CD8-positive, alpha-beta memory T cell (primary cell): Measurements from ENCODE around the gene ZNF214. TPM values are rescaled to one million over a fixed set of nuclear protein-coding genes. Genes with fewer than 3 reads are reported as not detected.

Experiments
- CTCF ChIA-PET: fragments of 350-600 bp; sonication (Branson Sonifier 250); formaldehyde crosslinking; loops from one replicate; lab custom pipeline; 2021; ENCODE audit warnings: antibody characterized with exemption; lab: Charles Lee
- POLR2A ChIA-PET: fragments of 350-600 bp; sonication (Branson Sonifier 250); formaldehyde crosslinking; loops from one replicate; lab custom pipeline; 2021; ENCODE audit warnings: antibody characterized with exemption; lab: Charles Lee
- DNase-seq, 5 donors: peaks; one replicate each; pipeline versions ENCODE4 v3.0.0 to v3.0.0-alpha.2; 2020 to 2022; ENCODE audit warnings: mixed read lengths in 1 of 5
- H3K27ac ChIP-seq: one replicate; pipeline ENCODE4 v1.7.0; 2013; ENCODE audit warnings: low read depth, mild to moderate bottlenecking, low read length, moderate library complexity
- H3K27me3 ChIP-seq: 2 replicates; pipeline ENCODE4 v1.7.0; 2013; ENCODE audit warnings: low read length, mild to moderate bottlenecking; ENCODE audit not compliant: insufficient read depth, poor library complexity, severe bottlenecking
- H3K36me3 ChIP-seq: 2 replicates; pipeline ENCODE4 v1.7.0; 2013; ENCODE audit warnings: mild to moderate bottlenecking, low read length, moderate library complexity; ENCODE audit not compliant: insufficient read depth
- H3K4me1 ChIP-seq: 2 replicates; pipeline ENCODE4 v1.7.0; 2013; ENCODE audit warnings: mild to moderate bottlenecking, low read length, moderate library complexity; ENCODE audit not compliant: insufficient read depth
- H3K4me3 ChIP-seq: 2 replicates; pipeline ENCODE4 v1.7.0; 2013; ENCODE audit warnings: mild to moderate bottlenecking, low read length
- H3K9me3 ChIP-seq: 2 replicates; pipeline ENCODE4 v1.7.0; 2013; ENCODE audit warnings: mild to moderate bottlenecking, low read length
- H3K27ac Mint-ChIP-seq, 8 donors: one replicate each; pipeline ENCODE4 v1.8.0; 2020 to 2021; ENCODE audit warnings: mixed read lengths in 8 of 8, mild to moderate bottlenecking in 6 of 8, inconsistent platforms in 3 of 8, moderate library complexity in 3 of 8
- H3K27me3 Mint-ChIP-seq, 2 donors: one replicate each; pipeline ENCODE4 v1.8.0; 2020 to 2021; ENCODE audit warnings: mixed read lengths in 2 of 2, mild to moderate bottlenecking in 1 of 2, moderate library complexity in 1 of 2
- H3K36me3 Mint-ChIP-seq, 3 donors: one replicate each; pipeline ENCODE4 v1.8.0; 2020 to 2021; ENCODE audit warnings: mixed read lengths in 3 of 3, inconsistent platforms in 1 of 3, mild to moderate bottlenecking in 1 of 3
- H3K4me1 Mint-ChIP-seq, 3 donors: one replicate each; pipeline ENCODE4 v1.8.0; 2020 to 2021; ENCODE audit warnings: mixed read lengths in 3 of 3, inconsistent platforms in 1 of 3, mild to moderate bottlenecking in 1 of 3
- H3K4me3 Mint-ChIP-seq, 7 donors: one replicate each; pipeline ENCODE4 v1.8.0; 2020 to 2021; ENCODE audit warnings: mixed read lengths in 7 of 7, mild to moderate bottlenecking in 6 of 7, moderate library complexity in 4 of 7, inconsistent platforms in 2 of 7
- H3K9me3 Mint-ChIP-seq, 5 donors: one replicate each; pipeline ENCODE4 v1.8.0; 2020 to 2022; ENCODE audit warnings: mixed read lengths in 5 of 5, mild to moderate bottlenecking in 3 of 5, moderate library complexity in 2 of 5, inconsistent platforms in 1 of 5
- polyA plus RNA-seq: library from polyadenylated mRNA; unstranded; fragments of 300-500 nt; fragmentation: Illumina TruSeq; gene quantifications from one replicate; pipeline ENCODE4 v1.2.3, GENCODE V29; 2021
- total RNA-seq, 2 experiments: library from RNA; stranded (reverse); gene quantifications; one replicate each; pipeline ENCODE4 v1.2.3, GENCODE V29; 2021

Gene ZNF214
- total and polyA plus RNA-seq, 3 experiments from 2014 or later = not detected

- no peak overlapping the region for H3K4me3 Mint-ChIP-seq
- H3K27ac Mint-ChIP-seq = no peak overlapping the region
- no peak overlapping the region for H3K4me3 ChIP-seq
- H3K9me3 ChIP-seq = no peaks in the 10 kb centered on the region
- POLR2A ChIA-PET = no interaction called here
- no peaks in the 10 kb centered on the region for H3K4me1 Mint-ChIP-seq
- no peaks in the 10 kb centered on the region for H3K36me3 ChIP-seq
- no peak overlapping the region for H3K27ac ChIP-seq
- H3K27me3 ChIP-seq = no peaks in the 10 kb centered on the region
- peaks cover 0 to 5% of the 10 kb centered on the region in 2 donors for H3K27me3 Mint-ChIP-seq
- no peak for DNase-seq
- CTCF ChIA-PET = no interaction called here
- H3K36me3 Mint-ChIP-seq = no peaks in the 10 kb centered on the region
- no peaks in the 10 kb centered on the region for H3K4me1 ChIP-seq
- no peaks in the 10 kb centered on the region for H3K9me3 Mint-ChIP-seq
Measured at GRCh38 chr11:7032692-7033091, 12.5 kb upstream of the ZNF214 start.

GRCh38 chr11:7031471-7031871 lies 11.3 kb upstream of the ZNF214 start:
- no peaks in the 10 kb centered on the region for H3K27me3 ChIP-seq
- no peak overlapping the region for H3K4me3 ChIP-seq
- H3K4me3 Mint-ChIP-seq = no peak overlapping the region
- H3K27me3 Mint-ChIP-seq = peaks cover 0 to 5% of the 10 kb centered on the region in 2 donors
- H3K9me3 ChIP-seq = no peaks in the 10 kb centered on the region
- no peaks in the 10 kb centered on the region for H3K4me1 Mint-ChIP-seq
- DNase-seq = no peak
- no peaks in the 10 kb centered on the region for H3K36me3 ChIP-seq
- no peaks in the 10 kb centered on the region for H3K36me3 Mint-ChIP-seq
- no peaks in the 10 kb centered on the region for H3K4me1 ChIP-seq
- H3K9me3 Mint-ChIP-seq = no peaks in the 10 kb centered on the region
- CTCF ChIA-PET = no interaction called here
- H3K27ac Mint-ChIP-seq = no peak overlapping the region
- POLR2A ChIA-PET = no interaction called here
- H3K27ac ChIP-seq = no peak overlapping the region

GRCh38 chr11:7030836-7031235 lies 10.7 kb upstream of the ZNF214 start:
- H3K27me3 ChIP-seq = no peaks in the 10 kb centered on the region
- ChIA-PET POLR2A (no interaction called here), CTCF (no interaction called here)
- H3K9me3 Mint-ChIP-seq = no peaks in the 10 kb centered on the region
- H3K4me1 Mint-ChIP-seq = no peaks in the 10 kb centered on the region
- no peak for DNase-seq
- H3K27ac Mint-ChIP-seq = no peak overlapping the region
- no peaks in the 10 kb centered on the region for H3K36me3 ChIP-seq
- no peaks in the 10 kb centered on the region for H3K9me3 ChIP-seq
- no peaks in the 10 kb centered on the region for H3K4me1 ChIP-seq
- H3K27ac ChIP-seq = no peak overlapping the region
- H3K27me3 Mint-ChIP-seq = peaks cover 1 to 5% of the 10 kb centered on the region in 2 donors
- no peak overlapping the region for H3K4me3 Mint-ChIP-seq
- no peak overlapping the region for H3K4me3 ChIP-seq
- H3K36me3 Mint-ChIP-seq = no peaks in the 10 kb centered on the region

GRCh38 chr11:7028141-7028540 lies 8.0 kb upstream of the ZNF214 start:
- no peaks in the 10 kb centered on the region for H3K9me3 ChIP-seq
- Mint-ChIP-seq H3K27ac (no peak overlapping the region), H3K27me3 (peaks cover 5 to 6% of the 10 kb centered on the region in 2 donors), H3K9me3 (no peaks in the 10 kb centered on the region), H3K4me3 (no peak overlapping the region), H3K4me1 (no peaks in the 10 kb centered on the region), H3K36me3 (no peaks in the 10 kb centered on the region)
- DNase-seq = no peak
- H3K36me3 ChIP-seq = no peaks in the 10 kb centered on the region
- H3K4me1 ChIP-seq = no peaks in the 10 kb centered on the region
- H3K27ac ChIP-seq = no peak overlapping the region
- POLR2A ChIA-PET = no interaction called here
- CTCF ChIA-PET = no interaction called here
- H3K4me3 ChIP-seq = no peak overlapping the region
- H3K27me3 ChIP-seq = no peaks in the 10 kb centered on the region

DNA sequence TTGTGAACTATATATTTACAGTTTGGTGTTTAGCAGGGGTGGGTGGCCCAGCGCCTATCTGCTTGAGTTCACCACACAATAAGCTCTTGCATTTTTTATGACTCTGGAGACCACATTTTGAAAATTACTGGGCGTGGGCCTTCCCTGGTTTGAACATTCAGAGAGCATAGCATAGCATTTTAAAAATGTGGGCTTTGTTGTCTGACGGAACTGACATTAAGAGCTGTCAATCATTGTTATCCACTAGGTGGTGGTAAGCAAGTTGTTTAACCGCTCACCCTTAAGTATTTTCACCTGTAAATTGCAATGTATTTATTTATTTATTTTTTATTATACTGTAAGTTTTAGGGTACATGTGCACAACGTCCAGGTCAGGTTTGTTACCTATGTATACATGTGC lies 1.2 kb upstream of the ZNF214 start:
- ChIA-PET CTCF (no interaction called here), POLR2A (no interaction called here)
- no peak overlapping the region for H3K4me3 ChIP-seq
- Mint-ChIP-seq H3K27me3 (peaks cover 32 to 37% of the 10 kb centered on the region in 2 donors), H3K9me3 (peaks cover 0 to 5% (median 2%) of the 10 kb centered on the region in 5 donors), H3K4me3 (no peak overlapping the region), H3K4me1 (peaks cover 0 to 8% (median 0%) of the 10 kb centered on the region in 3 donors), H3K36me3 (no peaks in the 10 kb centered on the region), H3K27ac (no peak overlapping the region)
- H3K4me1 ChIP-seq = no peaks in the 10 kb centered on the region
- H3K27ac ChIP-seq = no peak overlapping the region
- DNase-seq = no peak
- no peaks in the 10 kb centered on the region for H3K27me3 ChIP-seq
- H3K9me3 ChIP-seq = no peaks in the 10 kb centered on the region
- no peaks in the 10 kb centered on the region for H3K36me3 ChIP-seq

DNA sequence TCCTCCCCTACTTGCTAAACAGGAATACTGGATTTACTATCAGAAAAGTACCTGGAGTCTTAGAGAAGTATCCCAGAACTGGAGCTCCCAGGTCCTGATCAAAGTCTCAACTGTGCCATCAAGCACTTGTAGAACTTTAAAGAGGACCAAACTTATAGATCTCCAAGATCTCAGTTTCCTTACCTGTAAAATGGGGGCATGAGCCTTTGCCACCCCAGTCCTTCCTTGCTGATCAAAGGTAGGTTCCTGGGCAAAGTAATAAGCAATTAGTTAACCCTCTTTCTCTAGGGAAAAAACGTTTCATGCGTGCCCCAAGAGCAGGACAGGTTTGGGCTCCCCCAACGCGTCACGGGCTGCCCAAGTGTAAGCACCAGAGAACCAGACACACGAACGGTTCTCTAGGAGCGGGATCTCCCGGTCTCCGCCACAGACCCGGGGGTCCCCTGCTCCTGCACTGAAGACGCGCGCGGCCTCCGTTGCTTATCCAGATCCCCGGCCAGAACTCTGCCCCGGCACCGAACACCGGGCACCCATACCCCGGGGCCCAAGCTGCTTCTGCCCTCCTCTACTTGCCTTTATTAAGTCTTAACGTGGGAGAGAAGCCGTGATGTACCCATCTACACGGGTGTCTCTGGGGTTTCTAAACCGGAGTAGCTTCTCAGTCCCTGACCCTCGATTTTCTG lies 505 bp downstream of the ZNF214 start:
- Histone ChIP-seq H3K27me3 (no peaks in the 10 kb centered on the region), H3K9me3 (no peaks in the 10 kb centered on the region), H3K36me3 (no peaks in the 10 kb centered on the region), H3K4me3 (no peak overlapping the region), H3K27ac (no peak overlapping the region), H3K4me1 (no peaks in the 10 kb centered on the region)
- Mint-ChIP-seq H3K27ac (no peak overlapping the region), H3K27me3 (peaks cover 30 to 37% of the 10 kb centered on the region in 2 donors), H3K9me3 (peaks cover 0 to 5% (median 2%) of the 10 kb centered on the region in 5 donors), H3K36me3 (no peaks in the 10 kb centered on the region), H3K4me3 (peak overlapping the region in 1 of 7 donors; percentile 13), H3K4me1 (peaks cover 0 to 8% (median 0%) of the 10 kb centered on the region in 3 donors)
- DNase-seq = no peak
- CTCF ChIA-PET = no interaction called here
- POLR2A ChIA-PET = no interaction called here

GRCh38 chr11:7016011-7016410 lies 4.1 kb downstream of the ZNF214 start:
- no peak overlapping the region for H3K4me3 Mint-ChIP-seq
- no peaks in the 10 kb centered on the region for H3K27me3 ChIP-seq
- peaks cover 19 to 20% of the 10 kb centered on the region in 2 donors for H3K27me3 Mint-ChIP-seq
- H3K4me1 Mint-ChIP-seq = peaks cover 0 to 8% (median 0%) of the 10 kb centered on the region in 3 donors
- ChIA-PET CTCF (no interaction called here), POLR2A (no interaction called here)
- peaks cover 0 to 4% (median 0%) of the 10 kb centered on the region in 5 donors for H3K9me3 Mint-ChIP-seq
- H3K4me1 ChIP-seq = no peaks in the 10 kb centered on the region
- H3K36me3 ChIP-seq = no peaks in the 10 kb centered on the region
- H3K4me3 ChIP-seq = no peak overlapping the region
- no peaks in the 10 kb centered on the region for H3K9me3 ChIP-seq
- H3K36me3 Mint-ChIP-seq = peaks cover 0 to 1% (median 0%) of the 10 kb centered on the region in 3 donors
- H3K27ac ChIP-seq = no peak overlapping the region
- no peak overlapping the region for H3K27ac Mint-ChIP-seq
- no peak for DNase-seq

DNA sequence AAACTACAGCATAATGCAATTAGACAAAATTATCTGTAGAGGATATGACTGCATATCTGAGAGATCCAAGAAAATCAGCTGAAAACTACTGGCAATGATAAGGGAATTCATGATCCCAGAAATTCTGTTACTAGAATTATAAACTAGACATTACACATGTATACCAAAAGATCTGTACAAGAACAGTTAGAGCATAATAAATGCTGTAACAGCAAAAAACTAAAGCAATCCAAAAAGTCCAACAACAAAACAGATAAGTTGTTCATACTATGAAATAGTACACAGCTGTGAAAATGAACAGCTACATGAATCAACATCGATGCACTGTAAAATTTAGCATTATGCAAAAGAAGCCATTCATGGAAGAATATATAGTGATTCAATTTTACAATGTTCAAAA lies 6.0 kb downstream of the ZNF214 start:
- no peaks in the 10 kb centered on the region for H3K4me1 ChIP-seq

More for the DNA sequence above, 6.0 kb downstream of the ZNF214 start:
- H3K27me3 Mint-ChIP-seq = peaks cover 6 to 10% of the 10 kb centered on the region in 2 donors
- Histone ChIP-seq H3K9me3 (no peaks in the 10 kb centered on the region), H3K27ac (no peak overlapping the region), H3K4me3 (no peak overlapping the region), H3K36me3 (no peaks in the 10 kb centered on the region), H3K27me3 (no peaks in the 10 kb centered on the region)
- H3K9me3 Mint-ChIP-seq = peaks cover 0 to 4% (median 0%) of the 10 kb centered on the region in 5 donors
- ChIA-PET POLR2A (no interaction called here), CTCF (no interaction called here)
- no peak for DNase-seq
- H3K36me3 Mint-ChIP-seq = peaks cover 0 to 1% (median 0%) of the 10 kb centered on the region in 3 donors
- H3K27ac Mint-ChIP-seq = no peak overlapping the region
- no peak overlapping the region for H3K4me3 Mint-ChIP-seq
- no peaks in the 10 kb centered on the region for H3K4me1 Mint-ChIP-seq
